Astrocyte (in vitro differentiated cells and primary cell): Measurements from ENCODE around the gene SLC17A1. TPM values are rescaled to one million over a fixed set of nuclear protein-coding genes. Genes with fewer than 3 reads are reported as not detected.

ENCODE experiments used
- DNase-seq: peaks from one replicate; pipeline ENCODE4 v3.0.0-alpha.2; 2010; ENCODE audit warnings: low read depth
- FAIRE-seq: peaks from 2 replicates; lab custom pipeline; 2011; peaks lifted over from hg19 to GRCh38; lab: Jason Lieb, UNC
- H2AFZ ChIP-seq: 2 replicates; pipeline ENCODE4 v1.6.0; 2012; ENCODE audit warnings: low read depth, low read length, inconsistent platforms
- H3K27ac ChIP-seq: 2 replicates; pipeline ENCODE4 v1.5.1; 2011; ENCODE audit warnings: low read depth, low read length, inconsistent platforms
- H3K27me3 ChIP-seq: 2 replicates; pipeline ENCODE4 v1.6.0; 2011; ENCODE audit warnings: low read length, inconsistent platforms; ENCODE audit not compliant: insufficient read depth
- H3K36me3 ChIP-seq: 2 replicates; pipeline ENCODE4 v1.5.1; 2011; ENCODE audit warnings: low read length, inconsistent platforms; ENCODE audit not compliant: insufficient read depth
- H3K4me1 ChIP-seq: 2 replicates; pipeline ENCODE4 v1.5.1; 2011; ENCODE audit warnings: low read length, inconsistent platforms; ENCODE audit not compliant: insufficient read depth
- H3K4me2 ChIP-seq: 2 replicates; pipeline ENCODE4 v1.6.0; 2012; ENCODE audit warnings: low read length, inconsistent platforms
- H3K4me3 ChIP-seq: 2 replicates; pipeline ENCODE4 v1.5.1; 2011; ENCODE audit warnings: low read depth, mild to moderate bottlenecking, low read length, inconsistent platforms; ENCODE audit not compliant: insufficient read depth
- H3K79me2 ChIP-seq: 2 replicates; pipeline ENCODE4 v1.6.0; 2012; ENCODE audit warnings: mild to moderate bottlenecking, low read length, inconsistent platforms; ENCODE audit not compliant: insufficient read depth
- H3K9ac ChIP-seq: 2 replicates; pipeline ENCODE4 v1.6.0; 2012; ENCODE audit warnings: mild to moderate bottlenecking, low read length, inconsistent platforms
- H3K9me3 ChIP-seq: 2 replicates; pipeline ENCODE4 v1.5.1; 2012; ENCODE audit warnings: low read depth, mild to moderate bottlenecking, low read length, inconsistent platforms; ENCODE audit not compliant: insufficient read depth
- H4K20me1 ChIP-seq: 2 replicates; pipeline ENCODE4 v1.6.0; 2012; ENCODE audit warnings: low read length, inconsistent platforms; ENCODE audit not compliant: insufficient read depth
- H3K27ac Mint-ChIP-seq: one replicate; pipeline ENCODE4 v1.8.0; 2021; ENCODE audit warnings: mild to moderate bottlenecking, mixed read lengths; ENCODE audit not compliant: unreplicated experiment
- H3K27me3 Mint-ChIP-seq: one replicate; pipeline ENCODE4 v1.8.0; 2021; ENCODE audit warnings: low read depth, mixed read lengths; ENCODE audit not compliant: unreplicated experiment
- H3K36me3 Mint-ChIP-seq: one replicate; pipeline ENCODE4 v1.8.0; 2021; ENCODE audit warnings: low read depth, mixed read lengths; ENCODE audit not compliant: unreplicated experiment
- H3K4me1 Mint-ChIP-seq: one replicate; pipeline ENCODE4 v1.8.0; 2021; ENCODE audit warnings: low read depth, mixed read lengths; ENCODE audit not compliant: unreplicated experiment
- H3K4me3 Mint-ChIP-seq: one replicate; pipeline ENCODE4 v1.8.0; 2021; ENCODE audit warnings: mild to moderate bottlenecking, moderate library complexity, mixed read lengths; ENCODE audit not compliant: unreplicated experiment
- H3K9me3 Mint-ChIP-seq: one replicate; pipeline ENCODE4 v1.8.0; 2021; ENCODE audit warnings: mild to moderate bottlenecking, mixed read lengths; ENCODE audit not compliant: unreplicated experiment
- EZH2 ChIP-seq: IDR thresholded peaks from 2 replicates; pipeline ENCODE4 v1.6.1; 2012; ENCODE audit warnings: mild to moderate bottlenecking, low read length, inconsistent platforms; ENCODE audit not compliant: insufficient read depth
- total RNA-seq: library from RNA; stranded (reverse); gene quantifications from 2 replicates; pipeline ENCODE4 v1.2.1, GENCODE V29; 2021
- TF ChIP-seq, protein P1 (sequence below): IDR thresholded peaks from 2 replicates; pipeline ENCODE4 v1.5.1; 2011; ENCODE audit warnings: low read depth, mild to moderate bottlenecking, inconsistent platforms, low read length, moderate library complexity; ENCODE audit not compliant: insufficient read depth

The SLC17A1 gene
- total RNA-seq, 1 donor from 2014 or later: not detected

DNA sequence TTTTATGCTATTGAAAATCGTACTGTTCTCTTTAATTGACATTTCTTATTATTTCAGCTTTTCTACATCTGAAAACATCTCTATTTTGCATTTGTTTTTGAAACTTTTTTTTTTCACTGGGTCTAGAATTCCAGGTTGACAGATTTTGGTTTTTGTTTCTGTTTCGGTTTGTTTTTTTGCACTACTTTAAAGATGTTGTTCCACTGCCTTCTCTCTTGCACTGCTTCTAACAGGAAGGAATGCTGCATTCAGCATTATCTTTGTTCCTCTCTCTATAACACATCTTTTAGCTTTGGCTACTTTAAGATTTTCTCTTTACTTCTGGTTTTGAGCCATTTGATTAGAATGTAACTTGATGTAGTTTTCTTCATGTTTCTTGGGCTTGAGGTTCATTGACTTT lies 20.1 kb upstream of the SLC17A1 start:
- H3K27ac ChIP-seq: no peak overlapping the region
- no peak overlapping the region for H2AFZ ChIP-seq
- no peak overlapping the region for H3K4me3 ChIP-seq
- no peaks in the 10 kb centered on the region for H4K20me1 ChIP-seq
- no peak overlapping the region for H3K4me2 ChIP-seq
- no peaks in the 10 kb centered on the region for H3K4me1 Mint-ChIP-seq
- H3K36me3 ChIP-seq: no peaks in the 10 kb centered on the region
- no peaks in the 10 kb centered on the region for H3K9me3 ChIP-seq
- FAIRE-seq: no peak
- peaks cover 2% of the 10 kb centered on the region for H3K27me3 Mint-ChIP-seq
- no peak overlapping the region for H3K4me3 Mint-ChIP-seq
- H3K27ac Mint-ChIP-seq: no peak overlapping the region
- no peaks in the 10 kb centered on the region for H3K4me1 ChIP-seq
- no peaks in the 10 kb centered on the region for H3K79me2 ChIP-seq
- no peaks in the 10 kb centered on the region for H3K27me3 ChIP-seq
- H3K9ac ChIP-seq: no peak overlapping the region
- no peaks in the 10 kb centered on the region for H3K9me3 Mint-ChIP-seq
- H3K36me3 Mint-ChIP-seq: no peaks in the 10 kb centered on the region
- TF ChIP-seq, protein P1, sequence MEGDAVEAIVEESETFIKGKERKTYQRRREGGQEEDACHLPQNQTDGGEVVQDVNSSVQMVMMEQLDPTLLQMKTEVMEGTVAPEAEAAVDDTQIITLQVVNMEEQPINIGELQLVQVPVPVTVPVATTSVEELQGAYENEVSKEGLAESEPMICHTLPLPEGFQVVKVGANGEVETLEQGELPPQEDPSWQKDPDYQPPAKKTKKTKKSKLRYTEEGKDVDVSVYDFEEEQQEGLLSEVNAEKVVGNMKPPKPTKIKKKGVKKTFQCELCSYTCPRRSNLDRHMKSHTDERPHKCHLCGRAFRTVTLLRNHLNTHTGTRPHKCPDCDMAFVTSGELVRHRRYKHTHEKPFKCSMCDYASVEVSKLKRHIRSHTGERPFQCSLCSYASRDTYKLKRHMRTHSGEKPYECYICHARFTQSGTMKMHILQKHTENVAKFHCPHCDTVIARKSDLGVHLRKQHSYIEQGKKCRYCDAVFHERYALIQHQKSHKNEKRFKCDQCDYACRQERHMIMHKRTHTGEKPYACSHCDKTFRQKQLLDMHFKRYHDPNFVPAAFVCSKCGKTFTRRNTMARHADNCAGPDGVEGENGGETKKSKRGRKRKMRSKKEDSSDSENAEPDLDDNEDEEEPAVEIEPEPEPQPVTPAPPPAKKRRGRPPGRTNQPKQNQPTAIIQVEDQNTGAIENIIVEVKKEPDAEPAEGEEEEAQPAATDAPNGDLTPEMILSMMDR: no peak
- TF ChIP-seq EZH2: no peak
- no peak for DNase-seq

DNA sequence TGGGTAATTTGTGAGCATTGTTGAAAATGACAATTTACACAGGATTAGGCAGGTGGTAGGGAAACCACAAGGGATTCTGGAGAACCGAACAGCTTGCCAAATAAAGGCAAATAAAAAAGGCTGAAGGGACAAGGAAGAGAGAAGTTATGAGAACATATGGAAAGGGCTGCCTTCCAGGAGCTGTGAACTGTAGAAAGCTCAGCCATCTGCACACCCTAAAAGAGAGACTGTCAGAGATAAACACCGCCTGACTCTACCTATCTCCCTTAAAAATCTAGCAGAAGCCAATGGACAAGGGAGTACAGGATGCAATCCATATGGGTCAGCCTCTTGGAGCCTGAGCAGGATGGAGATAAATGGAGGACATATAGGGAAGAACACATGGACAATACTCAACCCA lies 12.7 kb upstream of the SLC17A1 start:
- no peaks in the 10 kb centered on the region for H3K4me1 ChIP-seq
- H3K27me3 ChIP-seq: no peaks in the 10 kb centered on the region
- no peak overlapping the region for H3K4me2 ChIP-seq
- FAIRE-seq (no peak), DNase-seq (no peak)
- no peak overlapping the region for H2AFZ ChIP-seq
- H3K9ac ChIP-seq: no peak overlapping the region
- no peaks in the 10 kb centered on the region for H3K27me3 Mint-ChIP-seq
- H3K79me2 ChIP-seq: no peaks in the 10 kb centered on the region
- no peaks in the 10 kb centered on the region for H3K36me3 ChIP-seq
- H3K4me1 Mint-ChIP-seq: no peaks in the 10 kb centered on the region
- no peaks in the 10 kb centered on the region for H3K36me3 Mint-ChIP-seq
- no peaks in the 10 kb centered on the region for H3K9me3 ChIP-seq
- H3K4me3 Mint-ChIP-seq: no peak overlapping the region
- H3K9me3 Mint-ChIP-seq: no peaks in the 10 kb centered on the region
- H3K27ac ChIP-seq: no peak overlapping the region
- no peak for TF ChIP-seq EZH2
- TF ChIP-seq, protein P1: no peak
- no peak overlapping the region for H3K27ac Mint-ChIP-seq
- no peak overlapping the region for H3K4me3 ChIP-seq
- H4K20me1 ChIP-seq: no peaks in the 10 kb centered on the region

DNA sequence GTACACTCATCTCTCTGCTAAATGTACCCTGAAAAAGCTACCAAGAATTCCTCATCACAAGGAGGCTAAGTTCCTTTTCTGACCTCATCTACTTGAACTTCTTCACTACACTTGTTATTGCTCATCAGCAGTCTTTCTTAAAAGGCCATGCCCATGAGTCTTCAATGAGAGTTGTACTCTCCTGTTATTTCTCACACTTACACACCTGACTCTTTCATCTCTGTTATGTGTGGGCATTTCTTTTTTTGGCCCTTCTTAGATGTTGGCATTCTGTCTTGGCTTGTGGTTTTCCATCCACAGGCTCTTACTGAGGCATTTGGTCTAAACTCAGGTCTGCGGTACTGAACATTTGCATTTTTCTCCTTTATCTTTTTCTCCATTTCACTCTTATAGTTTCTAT lies 10.7 kb upstream of the SLC17A1 start:
- Mint-ChIP-seq H3K4me1 (no peaks in the 10 kb centered on the region), H3K27ac (no peak overlapping the region), H3K4me3 (no peak overlapping the region), H3K9me3 (no peaks in the 10 kb centered on the region), H3K27me3 (no peaks in the 10 kb centered on the region), H3K36me3 (no peaks in the 10 kb centered on the region)
- FAIRE-seq (no peak), DNase-seq (no peak)
- H3K9ac ChIP-seq: no peak overlapping the region
- H3K27ac ChIP-seq: no peak overlapping the region
- TF ChIP-seq, protein P1: no peak
- TF ChIP-seq EZH2: no peak
- H4K20me1 ChIP-seq: no peaks in the 10 kb centered on the region
- no peaks in the 10 kb centered on the region for H3K79me2 ChIP-seq
- no peak overlapping the region for H2AFZ ChIP-seq
- no peaks in the 10 kb centered on the region for H3K4me1 ChIP-seq
- H3K4me3 ChIP-seq: no peak overlapping the region
- H3K27me3 ChIP-seq: no peaks in the 10 kb centered on the region
- no peak overlapping the region for H3K4me2 ChIP-seq
- H3K9me3 ChIP-seq: no peaks in the 10 kb centered on the region
- H3K36me3 ChIP-seq: no peaks in the 10 kb centered on the region
